Activated naive CD8-positive, alpha-beta T cell treated with anti-CD3 and anti-CD28 coated beads, Interleukin-2, amount 10 ng/mL, durations not matched to agents 7 days and 5 days (primary cell): ENCODE data around the gene RPL22L1. TPM values are rescaled to one million over a fixed set of nuclear protein-coding genes. Genes with fewer than 3 reads are reported as not detected.

ENCODE experiments used
- total RNA-seq, 2 experiments: library from RNA; stranded (reverse); gene quantifications; one replicate each; pipeline ENCODE4 v1.2.3, GENCODE V29; 2021

RPL22L1 gene
- total RNA-seq, 2 experiments from 2014 or later = 50.6 to 54.5 TPM

Other genes starting within 250 kb of the RPL22L1 start
- gene EIF5A2, start 38.4 kb upstream of the RPL22L1 start, total RNA-seq = 10 to 100 TPM; 11.4 to 11.5 TPM
- not detected for gene SLC2A2, start 156.5 kb upstream of the RPL22L1 start, total RNA-seq